Testis (tissue), 2 donors: ENCODE results near the gene NAALADL1.

Experiments used
- POLR2A ChIP-seq: fragments of 450-650 bp; IDR thresholded peaks from one replicate; pipeline ENCODE4 v1.6.1; 2017; ENCODE audit warnings: antibody characterized with exemption, mild to moderate bottlenecking, moderate library complexity
- TF ChIP-seq, protein P1 (sequence below), 3 experiments: fragments of 450-650 bp in 2 of 3; fragments of 200-600 bp in 1 of 3; sonication (generic) in 1 of 3; IDR thresholded peaks; one replicate each; pipeline ENCODE4 v1.5.1; 2016 to 2019; ENCODE audit warnings: antibody characterized with exemption in 3 of 3, mild to moderate bottlenecking in 2 of 3, moderate library complexity in 1 of 3

- TF ChIP-seq, protein P1, sequence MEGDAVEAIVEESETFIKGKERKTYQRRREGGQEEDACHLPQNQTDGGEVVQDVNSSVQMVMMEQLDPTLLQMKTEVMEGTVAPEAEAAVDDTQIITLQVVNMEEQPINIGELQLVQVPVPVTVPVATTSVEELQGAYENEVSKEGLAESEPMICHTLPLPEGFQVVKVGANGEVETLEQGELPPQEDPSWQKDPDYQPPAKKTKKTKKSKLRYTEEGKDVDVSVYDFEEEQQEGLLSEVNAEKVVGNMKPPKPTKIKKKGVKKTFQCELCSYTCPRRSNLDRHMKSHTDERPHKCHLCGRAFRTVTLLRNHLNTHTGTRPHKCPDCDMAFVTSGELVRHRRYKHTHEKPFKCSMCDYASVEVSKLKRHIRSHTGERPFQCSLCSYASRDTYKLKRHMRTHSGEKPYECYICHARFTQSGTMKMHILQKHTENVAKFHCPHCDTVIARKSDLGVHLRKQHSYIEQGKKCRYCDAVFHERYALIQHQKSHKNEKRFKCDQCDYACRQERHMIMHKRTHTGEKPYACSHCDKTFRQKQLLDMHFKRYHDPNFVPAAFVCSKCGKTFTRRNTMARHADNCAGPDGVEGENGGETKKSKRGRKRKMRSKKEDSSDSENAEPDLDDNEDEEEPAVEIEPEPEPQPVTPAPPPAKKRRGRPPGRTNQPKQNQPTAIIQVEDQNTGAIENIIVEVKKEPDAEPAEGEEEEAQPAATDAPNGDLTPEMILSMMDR (IDR thresholded peaks at IDR 0.05) = no peak
- no peak for TF ChIP-seq POLR2A
Measured at GRCh38 chr11:65040847-65041622, 17.3 kb downstream of the NAALADL1 start, which contains the start of gene SAC3D1.
